Esophagus muscularis mucosa (tissue), 4 donors: ENCODE measurements around the gene KRT222. TPM values are rescaled to one million over a fixed set of nuclear protein-coding genes. Genes with fewer than 3 reads are reported as not detected.

Source experiments
- DNase-seq: peaks from one replicate; pipeline ENCODE4 v3.0.0-alpha.2; 2017; ENCODE audit errors: extremely low spot score
- H3K27ac ChIP-seq, 4 donors: fragments of 200-600 bp; sonication (generic); replicated peaks in 1 of 4; 1 replicate in 3 of 4; 2 replicates in 1 of 4; pipeline ENCODE4 v1.5.1; 2016 to 2019; ENCODE audit warnings: mild to moderate bottlenecking in 1 of 4
- H3K27me3 ChIP-seq, 4 donors: fragments of 200-600 bp; sonication (generic); one replicate each; pipeline versions ENCODE4 v1.5.1 to v1.6.0; 2016 to 2019
- H3K36me3 ChIP-seq, 4 donors: fragments of 200-600 bp; sonication (generic); one replicate each; pipeline ENCODE4 v1.5.1; 2016 to 2019
- H3K4me1 ChIP-seq, 4 donors: fragments of 200-600 bp; sonication (generic); one replicate each; pipeline ENCODE4 v1.5.1; 2016 to 2019
- H3K4me3 ChIP-seq, 4 donors: fragments of 200-600 bp; sonication (generic); 1 replicate in 2 of 4; 2 replicates in 2 of 4; pipeline ENCODE4 v1.5.1; 2016 to 2019; ENCODE audit warnings: mild to moderate bottlenecking in 4 of 4, moderate library complexity in 1 of 4
- H3K9me3 ChIP-seq, 4 donors: fragments of 200-600 bp; sonication (generic); 1 replicate in 3 of 4; 2 replicates in 1 of 4; pipeline ENCODE4 v1.5.1; 2016 to 2019
- CTCF ChIP-seq, 3 experiments: fragments of 200-600 bp in 2 of 3; fragments of 450-650 bp in 1 of 3; sonication (generic) in 2 of 3; IDR thresholded peaks; one replicate each; pipeline ENCODE4 v1.5.1; 2017 to 2019; ENCODE audit warnings: antibody characterized with exemption in 3 of 3, mild to moderate bottlenecking in 2 of 3, moderate library complexity in 1 of 3
- EP300 ChIP-seq: sonication (generic); formaldehyde crosslinking; IDR thresholded peaks from one replicate; pipeline ENCODE4 v1.6.1; 2017; ENCODE audit warnings: antibody characterized with exemption
- POLR2A ChIP-seq: fragments of 450-650 bp; IDR thresholded peaks from one replicate; pipeline ENCODE4 v1.6.1; 2017; ENCODE audit warnings: antibody characterized with exemption, moderate library complexity, mild to moderate bottlenecking, low read depth
- POLR2AphosphoS5 ChIP-seq, 2 donors: sonication (generic); formaldehyde crosslinking; IDR thresholded peaks; one replicate each; pipeline ENCODE4 v1.6.1; 2017; ENCODE audit warnings: antibody characterized with exemption in 2 of 2
- WGBS: methylation state at CpG from one replicate; pipeline ENCODE4 v1.1.5; 2018; 5-methylcytosine and 5-hydroxymethylcytosine counted together
- intact Hi-C: fragments of 100-400 bp; cut with DNase I; formaldehyde crosslinking; loops from one replicate; pipeline ENCODE4 v1.15.1; 2023
- total RNA-seq, 4 donors: library from RNA; depleted of rRNA; stranded (reverse); fragments of >200 nt; gene quantifications; one replicate each; pipeline versions ENCODE4 v1.1.0 to v1.2.1, GENCODE V29; 2016

The KRT222 gene
- 1 to 10 TPM in 3 of 4 donors, under 1 TPM in 1; 0.97 to 3.0 (median 2.7) TPM for total RNA-seq

DNA sequence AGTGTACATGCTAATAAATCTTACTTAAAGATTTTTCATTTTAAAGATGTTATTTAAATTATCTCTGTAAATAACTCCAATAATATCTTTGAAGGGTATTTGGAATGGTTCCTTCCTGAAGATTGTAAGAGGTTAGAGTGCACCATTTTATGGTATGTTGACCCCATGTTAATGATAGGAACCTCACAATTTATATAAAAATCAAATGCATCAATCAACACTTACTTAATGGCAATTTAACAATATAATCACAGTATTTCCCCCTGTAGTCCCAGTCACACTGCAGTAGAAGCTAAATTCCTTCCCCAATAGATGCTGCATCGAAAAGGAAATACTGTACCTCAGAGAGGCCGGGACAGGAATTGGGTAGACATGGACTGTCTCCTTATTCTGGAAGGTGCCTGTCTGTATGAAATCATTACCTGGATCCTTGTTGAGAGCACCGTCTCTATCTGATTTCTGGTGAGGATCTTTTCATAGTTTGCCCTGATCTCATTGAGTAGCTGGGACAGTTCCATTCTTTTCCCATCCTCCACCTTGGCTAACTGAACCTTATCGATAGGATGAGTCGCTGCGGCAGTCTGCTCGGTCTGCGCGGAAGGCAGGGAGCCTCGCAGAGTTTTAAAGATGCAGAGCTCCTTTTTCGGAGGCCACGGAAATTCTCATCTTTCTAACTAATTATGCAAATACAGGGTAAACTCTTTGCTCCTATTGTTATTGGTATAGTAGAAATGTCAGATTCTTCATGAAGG is at the start of gene KRT222:
TSS of gene KRT222 (minus strand) at position 596 of the 752 bp plus-strand sequence. CDS start at position 518, 78 bp downstream.
- no peak within 1 kb of the TSS for H3K27ac ChIP-seq
- no peaks in the 10 kb centered on the region for H3K9me3 ChIP-seq
- intact Hi-C loops: no loop called here
- H3K27me3 ChIP-seq: peaks cover 0 to 31% (median 0%) of the 10 kb centered on the region in 4 donors
- WGBS: 8% methylated on average over 12 of the region's 12 CpGs
- H3K36me3 ChIP-seq: no peaks in the 10 kb centered on the region
- peaks cover 0 to 3% (median 0%) of the 10 kb centered on the region in 4 donors for H3K4me1 ChIP-seq
- TF ChIP-seq CTCF (IDR thresholded peaks at IDR 0.05) (no peak), POLR2AphosphoS5 (IDR thresholded peaks at IDR 0.05) (no peak), EP300 (no peak), POLR2A (no peak)
- DNase-seq: no peak
- H3K4me3 ChIP-seq: peak within 1 kb of the TSS; percentile 13 to 54 (median 30)

GRCh38 chr17:40714473-40714872 is 49.5 kb upstream of the KRT222 start:
- Histone ChIP-seq H3K27me3 (peaks cover 0 to 14% (median 0%) of the 10 kb centered on the region in 4 donors), H3K4me3 (no peak overlapping the region), H3K36me3 (no peaks in the 10 kb centered on the region), H3K9me3 (no peaks in the 10 kb centered on the region), H3K27ac (no peak overlapping the region), H3K4me1 (no peaks in the 10 kb centered on the region)
- no peak for DNase-seq
- no peak for TF ChIP-seq EP300
- no peak for TF ChIP-seq POLR2A
- no peak for TF ChIP-seq POLR2AphosphoS5 (IDR thresholded peaks at IDR 0.05)
- TF ChIP-seq CTCF (IDR thresholded peaks at IDR 0.05): no peak
- intact Hi-C loops: no loop called here
- 61% methylated on average over 6 of the region's 6 CpGs for WGBS

GRCh38 chr17:40707745-40708144 is 42.8 kb upstream of the KRT222 start:
- TF ChIP-seq POLR2AphosphoS5 (IDR thresholded peaks at IDR 0.05) (peak; percentile 36 to 45), CTCF (IDR thresholded peaks at IDR 0.05) (no peak)
- Histone ChIP-seq H3K27ac (peak overlapping the region; percentile 0 to 60 (median 54)), H3K4me1 (peaks cover 0 to 11% (median 3%) of the 10 kb centered on the region in 4 donors), H3K4me3 (no peak overlapping the region), H3K27me3 (peaks cover 0 to 16% (median 0%) of the 10 kb centered on the region in 4 donors), H3K9me3 (no peaks in the 10 kb centered on the region), H3K36me3 (no peaks in the 10 kb centered on the region)
- 45% methylated on average over 7 of the region's 7 CpGs for WGBS
- intact Hi-C loops: no loop called here
- no peak for DNase-seq

GRCh38 chr17:40705584-40705983 is 40.6 kb upstream of the KRT222 start:
- Histone ChIP-seq H3K9me3 (no peaks in the 10 kb centered on the region), H3K36me3 (no peaks in the 10 kb centered on the region), H3K27me3 (peaks cover 0 to 24% (median 0%) of the 10 kb centered on the region in 4 donors), H3K27ac (no peak overlapping the region), H3K4me3 (no peak overlapping the region), H3K4me1 (peaks cover 0 to 11% (median 3%) of the 10 kb centered on the region in 4 donors)
- TF ChIP-seq POLR2A: no peak
- TF ChIP-seq CTCF (IDR thresholded peaks at IDR 0.05): no peak
- no peak for TF ChIP-seq EP300
- no peak for TF ChIP-seq POLR2AphosphoS5 (IDR thresholded peaks at IDR 0.05)
- DNase-seq: no peak
- intact Hi-C loops: no loop called here
- WGBS: 70% methylated on average over 4 of the region's 4 CpGs
